GM21529 (cell line): ENCODE results near the gene RNF112.

ENCODE experiments used
- ATAC-seq: cut with Tn5 transposase; IDR thresholded peaks from one replicate; pipeline ENCODE4 v1.9.1; 2021; ENCODE audit not compliant: unreplicated experiment

RNF112 gene

GRCh38 chr17:19374136-19374535 is 36.9 kb upstream of the RNF112 start:
- ATAC-seq, result no peak

GRCh38 chr17:19375732-19376131 is 35.3 kb upstream of the RNF112 start:
- ATAC-seq, result no peak

- ATAC-seq, result no peak
These were observed 34.2 kb upstream of the RNF112 start for GRCh38 chr17:19376811-19377210.

GRCh38 chr17:19377602-19378415 is 33.2 kb upstream of the RNF112 start:
- ATAC-seq, result peak; percentile 90

GRCh38 chr17:19378416-19379360 is 32.3 kb upstream of the RNF112 start, which contains the start of gene MAPK7:
MAPK7 (plus strand) TSS chr17:19378498; CDS start chr17:19378901, 403 bp downstream.
- peak; percentile 12 for ATAC-seq

GRCh38 chr17:19379361-19380065 is 31.5 kb upstream of the RNF112 start:
- no peak for ATAC-seq

- ATAC-seq, result no peak
These were observed 30.3 kb upstream of the RNF112 start for GRCh38 chr17:19380481-19381301.

GRCh38 chr17:19381361-19381740 is 29.7 kb upstream of the RNF112 start:
- no peak for ATAC-seq

GRCh38 chr17:19381741-19382444 is 29.1 kb upstream of the RNF112 start:
- ATAC-seq, result no peak

- ATAC-seq, result no peak
These were observed 28.2 kb upstream of the RNF112 start for GRCh38 chr17:19382531-19383444.

GRCh38 chr17:19383681-19384470 is 27.2 kb upstream of the RNF112 start:
- no peak for ATAC-seq

GRCh38 chr17:19384723-19385391 is 26.2 kb upstream of the RNF112 start:
- ATAC-seq, result no peak

GRCh38 chr17:19385521-19385983 is 25.5 kb upstream of the RNF112 start:
- no peak for ATAC-seq

GRCh38 chr17:19386051-19386929 is 24.7 kb upstream of the RNF112 start:
- no peak for ATAC-seq

- ATAC-seq, result no peak
These were observed 23.8 kb upstream of the RNF112 start, which contains the start of gene MFAP4 for GRCh38 chr17:19386974-19387920. MFAP4 (minus strand) TSS chr17:19387190; CDS start chr17:19387155, 35 bp downstream.
